Activated CD4-positive, alpha-beta T cell treated with anti-CD3 and anti-CD28 coated beads, Interleukin-2, amount 50 U/mL, for 4 hours (primary cell): ENCODE data around the gene CD3G.
A peak's percentile ranks its signal among the peaks of the same experiment; 100 is the strongest.
"Not testable (repeated sequence)": the region's sequence is repeated elsewhere in the genome, so short reads cannot be mapped to it uniquely, and the experiment has no call there.

Experiments used
- DNase-seq, 2 experiments: peaks; one replicate each; pipeline ENCODE4 v3.0.0-alpha.2; 2020

CD3G gene

GRCh38 chr11:118383657-118384056 is 39.5 kb downstream of the CD3G start:
- no peak for DNase-seq

GRCh38 chr11:118396097-118396501 is 52.0 kb downstream of the CD3G start:
- DNase-seq: no peak

GRCh38 chr11:118397448-118397847 is 53.3 kb downstream of the CD3G start:
- DNase-seq: no peak

- DNase-seq: peak; percentile 16 to 32
Measured at GRCh38 chr11:118398791-118399559, 54.8 kb downstream of the CD3G start.

- DNase-seq: peak; percentile 89 to 90
Measured at GRCh38 chr11:118401151-118401879, 57.2 kb downstream of the CD3G start, which contains the start of gene ATP5MG. Gene ATP5MG (plus strand): TSS chr11:118401606. CDS start chr11:118401666, 60 bp downstream.

GRCh38 chr11:118401880-118402590 is 57.9 kb downstream of the CD3G start:
- DNase-seq: no peak

- not testable (repeated sequence) for DNase-seq
Measured at GRCh38 chr11:118402594-118402993, 58.5 kb downstream of the CD3G start.
